HG03066 (cell line): Measurements from ENCODE around the gene CYGB.

Source experiments
- ATAC-seq: cut with Tn5 transposase; IDR thresholded peaks from one replicate; pipeline ENCODE4 v1.9.1; 2021; ENCODE audit warnings: low read depth; ENCODE audit not compliant: unreplicated experiment

Gene CYGB

GRCh38 chr17:76553178-76553908, 15.8 kb upstream of the CYGB start:
- ATAC-seq = no peak

GRCh38 chr17:76551685-76552084, 14.2 kb upstream of the CYGB start:
- ATAC-seq = no peak

- ATAC-seq = no peak
Observed at GRCh38 chr17:76550712-76551615, 13.5 kb upstream of the CYGB start.

- ATAC-seq = no peak
Observed at GRCh38 chr17:76549539-76549938, 12.0 kb upstream of the CYGB start.

GRCh38 chr17:76549215-76549518, 11.7 kb upstream of the CYGB start:
- no peak for ATAC-seq

- ATAC-seq = no peak
Observed at GRCh38 chr17:76548378-76549214, 11.1 kb upstream of the CYGB start.

- ATAC-seq = no peak
Observed at GRCh38 chr17:76547642-76548202, 10.2 kb upstream of the CYGB start.

GRCh38 chr17:76547183-76547641, 9.7 kb upstream of the CYGB start:
- no peak for ATAC-seq

GRCh38 chr17:76546556-76547182, 9.2 kb upstream of the CYGB start:
- ATAC-seq = no peak

- ATAC-seq = no peak
Observed at GRCh38 chr17:76545918-76546555, 8.5 kb upstream of the CYGB start.

GRCh38 chr17:76544546-76545365, 7.2 kb upstream of the CYGB start:
- ATAC-seq = no peak

- ATAC-seq = no peak
Observed at GRCh38 chr17:76543826-76544545, 6.5 kb upstream of the CYGB start.

- ATAC-seq = no peak
Observed at GRCh38 chr17:76543482-76543825, 5.9 kb upstream of the CYGB start.

GRCh38 chr17:76542984-76543383, 5.5 kb upstream of the CYGB start:
- ATAC-seq = no peak

GRCh38 chr17:76542566-76542971, 5.1 kb upstream of the CYGB start:
- no peak for ATAC-seq

- no peak for ATAC-seq
Observed at GRCh38 chr17:76541739-76542454, 4.4 kb upstream of the CYGB start.

GRCh38 chr17:76540381-76541300, 3.1 kb upstream of the CYGB start:
- no peak for ATAC-seq
